ENCODE results near the gene TRIP4. TPM values are rescaled to one million over a fixed set of nuclear protein-coding genes. Genes with fewer than 3 reads are reported as not detected.
A peak's percentile ranks its signal among the peaks of the same experiment; 100 is the strongest.

The TRIP4 gene
- total RNA-seq, 8 experiments from 2014 or later, result 9.6 to 21.9 (median 13.4) TPM

- no peak overlapping the region for H3K27ac ChIP-seq
- ATAC-seq (replicated peaks in 6 of 8), result no peak
- in situ Hi-C loops (cut with MboI; ENCODE audit: low pct_unique_long_range_greater_than_20kb in 2 of 9, low sequenced_read_pairs in 9 of 9, unreplicated experiment in 9 of 9), result no loop called here
- 25 to 100% (median 81%) methylated on average over 1 to 3 of the region's 3 CpGs; no CpG with 5 or more reads in 1 of the 10 experiments for WGBS, 10 experiments
- H3K4me3 ChIP-seq, result no peak overlapping the region
- H3K4me1 ChIP-seq (replicated peaks in 1 of 2), result peaks cover 56 to 60% of the 10 kb centered on the region in 2 donors
Measured at GRCh38 chr15:64459066-64459781, 71.6 kb downstream of the TRIP4 start.

- Histone ChIP-seq H3K4me3 (peak within 1 kb of the TSS; percentile 60 to 93 (median 77)), H3K27ac (peak within 1 kb of the TSS; percentile 85 to 89), H3K4me1 (replicated peaks in 1 of 2) (peaks cover 54 to 60% of the 10 kb centered on the region in 2 donors)
- WGBS, 10 experiments, result 0 to 24% (median 0%) methylated on average over 4 to 5 of the region's 45 CpGs; no CpG with 5 or more reads in 7 of the 10 experiments
- in situ Hi-C loops (cut with MboI; ENCODE audit: low pct_unique_long_range_greater_than_20kb in 2 of 9, low sequenced_read_pairs in 9 of 9, unreplicated experiment in 9 of 9), result no loop called here
- peak; percentile 74 to 83 (median 77) for ATAC-seq (replicated peaks in 6 of 8)
Measured at GRCh38 chr15:64460206-64460723, 72.6 kb downstream of the TRIP4 start, which contains the start of gene ZNF609. ZNF609 (plus strand) TSS chr15:64460578; CDS start chr15:64499420, 38,842 bp downstream.

- H3K4me3 ChIP-seq, result peak overlapping the region; percentile 60 to 93 (median 77)
- peak overlapping the region; percentile 85 to 89 for H3K27ac ChIP-seq
- H3K4me1 ChIP-seq (replicated peaks in 1 of 2), result peaks cover 46 to 52% of the 10 kb centered on the region in 2 donors
- in situ Hi-C loops (cut with MboI; ENCODE audit: low pct_unique_long_range_greater_than_20kb in 2 of 9, low sequenced_read_pairs in 9 of 9, unreplicated experiment in 9 of 9), result no loop called here
- peak; percentile 49 to 72 (median 54) for ATAC-seq (replicated peaks in 6 of 8)
- WGBS, 10 experiments, result 0% methylated on average over 1 to 3 of the region's 56 CpGs; no CpG with 5 or more reads in 3 of the 10 experiments
Measured at GRCh38 chr15:64460724-64461720, 73.4 kb downstream of the TRIP4 start.

DNA sequence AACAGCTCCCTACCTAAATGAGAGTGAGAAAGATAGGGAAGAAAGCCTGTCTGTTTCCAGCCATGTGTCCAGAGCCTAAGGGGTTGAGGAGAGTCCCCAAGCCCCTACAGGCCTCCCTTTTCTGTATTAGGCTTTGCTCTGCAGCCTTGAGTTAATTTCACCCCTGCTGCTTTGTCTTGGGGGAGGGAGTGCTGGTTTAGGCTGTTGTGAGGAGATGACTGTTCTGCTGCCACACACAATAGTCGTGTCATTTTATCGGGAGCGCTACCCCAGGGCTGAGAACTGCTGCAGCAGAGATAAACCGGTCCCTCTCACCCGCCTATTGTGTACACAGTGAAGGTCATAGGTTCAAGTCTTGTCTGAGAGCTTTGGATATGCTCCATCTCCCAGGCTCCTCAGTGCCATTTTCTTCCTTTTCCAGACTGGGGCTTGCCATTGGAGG is 74.1 kb downstream of the TRIP4 start:
- Histone ChIP-seq H3K27ac (peak overlapping the region; percentile 85 to 89), H3K4me3 (peak overlapping the region; percentile 60 to 93 (median 77)), H3K4me1 (replicated peaks in 1 of 2) (peaks cover 45 to 51% of the 10 kb centered on the region in 2 donors)
- in situ Hi-C loops (cut with MboI; ENCODE audit: low pct_unique_long_range_greater_than_20kb in 2 of 9, low sequenced_read_pairs in 9 of 9, unreplicated experiment in 9 of 9), result no loop called here
- ATAC-seq (replicated peaks in 6 of 8), result peak; percentile 3 to 48 (median 38)
- WGBS, 10 experiments, result 0 to 20% (median 2%) methylated on average over 1 to 5 of the region's 5 CpGs; no CpG with 5 or more reads in 4 of the 10 experiments

DNA sequence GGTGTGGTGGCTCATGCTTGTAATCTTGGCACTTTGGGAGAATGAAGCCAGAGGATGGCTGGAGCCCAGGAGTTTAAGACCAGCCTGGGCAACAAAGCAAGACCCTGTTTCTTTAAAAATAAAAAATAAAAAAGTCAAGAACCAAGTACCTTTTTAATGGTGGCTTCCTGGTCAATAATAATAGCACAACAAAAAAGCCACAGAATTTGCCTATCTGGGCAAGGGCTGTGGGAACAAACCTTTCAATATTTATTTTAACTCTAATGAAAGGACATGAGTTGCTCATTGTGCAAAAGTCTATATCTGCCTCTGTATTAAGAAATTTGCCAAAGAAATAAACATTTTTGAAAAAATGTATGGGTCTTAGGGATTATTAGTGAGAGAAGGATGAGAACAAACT is 74.9 kb downstream of the TRIP4 start:
- peak overlapping the region; percentile 60 to 93 (median 77) for H3K4me3 ChIP-seq
- peaks cover 44 to 51% of the 10 kb centered on the region in 2 donors for H3K4me1 ChIP-seq (replicated peaks in 1 of 2)
- H3K27ac ChIP-seq, result peak overlapping the region; percentile 85 to 89
- in situ Hi-C loops (cut with MboI; ENCODE audit: low pct_unique_long_range_greater_than_20kb in 2 of 9, low sequenced_read_pairs in 9 of 9, unreplicated experiment in 9 of 9), result no loop called here
- no peak for ATAC-seq (replicated peaks in 6 of 8)

DNA sequence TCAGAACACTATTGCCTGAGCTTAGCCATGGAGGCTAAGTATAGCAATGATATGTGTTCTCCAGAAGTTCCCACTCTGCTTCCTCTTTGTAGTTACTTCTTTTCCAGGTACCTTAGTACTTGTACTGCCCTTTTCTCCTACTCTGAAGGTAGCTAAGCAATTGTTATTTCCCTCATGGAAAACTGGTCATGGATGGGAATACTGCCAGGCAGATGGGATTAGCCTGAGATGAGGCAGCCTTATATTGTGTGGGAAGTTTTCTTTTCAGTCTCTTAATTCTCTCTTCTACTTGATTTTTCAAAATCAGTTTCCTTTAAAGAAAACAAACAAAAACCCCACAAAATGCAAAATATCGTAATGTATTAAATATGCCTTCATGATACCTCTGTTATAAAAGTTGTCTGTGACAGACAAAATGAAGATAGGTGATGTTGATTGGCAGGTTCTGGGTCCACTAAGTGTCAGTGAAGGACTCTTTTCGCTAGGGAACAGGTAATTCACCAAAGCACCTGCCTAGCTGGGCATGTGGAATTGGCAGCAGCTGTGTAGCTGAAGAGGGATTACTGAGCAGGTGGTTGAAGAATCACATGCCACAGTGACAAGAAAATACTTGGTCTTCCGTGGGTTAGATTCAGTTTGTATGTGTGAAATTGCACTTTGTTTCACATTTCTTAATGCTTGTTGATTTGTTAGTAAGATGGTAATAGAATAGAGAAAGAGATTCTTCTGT is 76.8 kb downstream of the TRIP4 start:
- no peak for ATAC-seq (replicated peaks in 6 of 8)
- Histone ChIP-seq H3K4me3 (no peak overlapping the region), H3K27ac (no peak overlapping the region), H3K4me1 (replicated peaks in 1 of 2) (peaks cover 42 to 46% of the 10 kb centered on the region in 2 donors)
- in situ Hi-C loops (cut with MboI; ENCODE audit: low pct_unique_long_range_greater_than_20kb in 2 of 9, low sequenced_read_pairs in 9 of 9, unreplicated experiment in 9 of 9), result no loop called here
- 67 to 100% (median 82%) methylated on average over 1 to 3 of the region's 3 CpGs; no CpG with 5 or more reads in 1 of the 10 experiments for WGBS, 10 experiments

DNA sequence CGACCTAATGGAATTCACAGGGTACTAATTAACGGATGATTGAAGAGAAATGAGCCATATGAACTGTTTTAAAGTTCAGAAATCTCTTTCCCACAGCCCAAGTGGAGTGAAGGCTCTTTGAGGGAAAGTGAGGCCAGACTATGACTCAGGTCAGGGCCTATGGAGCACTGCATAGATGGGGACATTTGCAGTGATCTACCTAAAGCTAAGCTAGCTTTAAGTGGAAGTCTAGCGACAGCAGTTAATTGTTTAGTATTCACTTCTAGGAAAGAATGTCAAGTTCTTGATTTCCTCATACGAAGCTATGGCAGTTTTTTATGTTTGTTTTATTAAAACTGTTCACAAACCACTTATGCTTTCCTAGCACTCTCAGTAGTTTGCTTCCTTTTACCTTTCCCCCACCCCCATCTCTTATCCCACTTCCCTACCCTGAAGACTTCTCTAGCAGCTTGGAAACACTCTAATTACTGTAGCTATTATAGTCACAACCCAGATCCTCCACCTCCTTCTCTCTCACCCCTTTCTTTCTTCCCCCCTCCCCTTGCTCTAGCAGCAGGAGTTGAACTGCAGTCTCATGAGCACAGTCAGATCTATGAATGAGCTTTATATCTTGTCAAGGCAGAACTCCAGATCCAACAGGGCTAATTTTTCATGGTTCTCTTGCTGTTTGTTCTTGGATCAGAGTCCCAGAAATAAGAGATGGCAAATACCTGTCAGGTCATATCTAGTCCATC is 78.9 kb downstream of the TRIP4 start:
- in situ Hi-C loops (cut with MboI; ENCODE audit: low pct_unique_long_range_greater_than_20kb in 2 of 9, low sequenced_read_pairs in 9 of 9, unreplicated experiment in 9 of 9), result no loop called here
- ATAC-seq (replicated peaks in 6 of 8), result peak in 2 of 8 experiments; percentile 14 to 31
- no peak overlapping the region for H3K27ac ChIP-seq
- peaks cover 38 to 43% of the 10 kb centered on the region in 2 donors for H3K4me1 ChIP-seq (replicated peaks in 1 of 2)
- WGBS, 10 experiments, result 20 to 86% (median 73%) methylated on average over 1 to 4 of the region's 4 CpGs; no CpG with 5 or more reads in 1 of the 10 experiments
- H3K4me3 ChIP-seq, result no peak overlapping the region

DNA sequence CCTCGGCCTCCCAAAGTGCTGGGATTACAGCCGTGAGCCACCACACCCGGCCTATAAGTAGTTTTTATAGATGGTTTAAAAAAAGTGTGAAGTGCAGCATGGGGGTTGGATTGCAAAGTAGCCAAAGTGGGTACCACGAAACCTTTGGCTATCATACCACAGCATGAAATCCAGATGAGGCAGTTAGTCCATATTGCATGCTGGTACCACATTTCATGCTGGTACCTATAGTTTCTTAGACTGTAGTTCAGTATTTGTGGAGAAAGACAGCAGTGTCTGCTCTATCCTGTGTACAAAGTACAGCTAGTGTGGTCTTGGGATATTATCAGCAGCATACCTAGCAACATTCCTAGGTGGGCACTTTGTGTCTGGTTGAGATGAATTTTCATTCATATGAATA is 84.5 kb downstream of the TRIP4 start:
- in situ Hi-C loops (cut with MboI; ENCODE audit: low pct_unique_long_range_greater_than_20kb in 2 of 9, low sequenced_read_pairs in 9 of 9, unreplicated experiment in 9 of 9), result no loop called here
- WGBS, 10 experiments, result 90 to 100% (median 100%) methylated on average over 1 to 2 of the region's 4 CpGs; no CpG with 5 or more reads in 5 of the 10 experiments
- Histone ChIP-seq H3K4me1 (replicated peaks in 1 of 2) (peaks cover 0 to 2% of the 10 kb centered on the region in 2 donors), H3K27ac (no peak overlapping the region), H3K4me3 (no peak overlapping the region)
- no peak for ATAC-seq (replicated peaks in 6 of 8)

GRCh38 chr15:64474846-64475245 is 87.2 kb downstream of the TRIP4 start:
- in situ Hi-C loops (cut with MboI; ENCODE audit: low pct_unique_long_range_greater_than_20kb in 2 of 9, low sequenced_read_pairs in 9 of 9, unreplicated experiment in 9 of 9), result no loop called here
- Histone ChIP-seq H3K4me1 (replicated peaks in 1 of 2) (no peaks in the 10 kb centered on the region), H3K4me3 (no peak overlapping the region), H3K27ac (no peak overlapping the region)
- 96 to 100% (median 100%) methylated on average over 1 to 2 of the region's 2 CpGs for WGBS, 10 experiments
- ATAC-seq (replicated peaks in 6 of 8), result no peak

DNA sequence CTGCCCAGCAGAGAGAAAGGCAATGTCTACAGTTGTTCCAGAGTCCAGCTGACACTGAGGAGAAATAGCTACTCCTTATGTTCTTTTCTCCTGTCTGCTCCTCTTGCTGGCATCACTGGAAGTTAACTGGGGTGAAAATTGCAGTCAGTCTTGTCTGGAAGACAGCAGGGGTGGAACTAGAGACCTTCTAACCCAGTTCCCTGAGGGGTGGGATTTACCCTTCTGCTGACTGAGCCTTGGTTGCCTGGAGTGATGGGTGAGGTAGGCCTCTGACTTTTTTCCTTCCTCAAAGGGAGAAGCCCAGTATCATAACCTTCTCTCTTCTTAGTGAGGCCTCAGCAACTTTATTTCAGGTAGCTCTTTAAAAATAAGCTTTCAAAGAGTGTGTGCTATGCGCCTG is 88.9 kb downstream of the TRIP4 start:
- Histone ChIP-seq H3K4me1 (replicated peaks in 1 of 2) (no peaks in the 10 kb centered on the region), H3K4me3 (no peak overlapping the region), H3K27ac (no peak overlapping the region)
- ATAC-seq (replicated peaks in 6 of 8), result peak in 2 of 8 experiments; percentile 34 to 45
- WGBS, 10 experiments, result 80 to 100% (median 94%) methylated on average over 1 of the region's 1 CpG; no CpG with 5 or more reads in 4 of the 10 experiments
- in situ Hi-C loops (cut with MboI; ENCODE audit: low pct_unique_long_range_greater_than_20kb in 2 of 9, low sequenced_read_pairs in 9 of 9, unreplicated experiment in 9 of 9), result no loop called here

GRCh38 chr15:64478863-64479262 is 91.2 kb downstream of the TRIP4 start:
- in situ Hi-C loops (cut with MboI; ENCODE audit: low pct_unique_long_range_greater_than_20kb in 2 of 9, low sequenced_read_pairs in 9 of 9, unreplicated experiment in 9 of 9), result no loop called here
- ATAC-seq (replicated peaks in 6 of 8), result no peak
- Histone ChIP-seq H3K4me1 (replicated peaks in 1 of 2) (no peaks in the 10 kb centered on the region), H3K4me3 (no peak overlapping the region), H3K27ac (no peak overlapping the region)
- WGBS, 10 experiments, result 0 to 100% (median 0%) methylated on average over 1 of the region's 1 CpG; no CpG with 5 or more reads in 2 of the 10 experiments

DNA sequence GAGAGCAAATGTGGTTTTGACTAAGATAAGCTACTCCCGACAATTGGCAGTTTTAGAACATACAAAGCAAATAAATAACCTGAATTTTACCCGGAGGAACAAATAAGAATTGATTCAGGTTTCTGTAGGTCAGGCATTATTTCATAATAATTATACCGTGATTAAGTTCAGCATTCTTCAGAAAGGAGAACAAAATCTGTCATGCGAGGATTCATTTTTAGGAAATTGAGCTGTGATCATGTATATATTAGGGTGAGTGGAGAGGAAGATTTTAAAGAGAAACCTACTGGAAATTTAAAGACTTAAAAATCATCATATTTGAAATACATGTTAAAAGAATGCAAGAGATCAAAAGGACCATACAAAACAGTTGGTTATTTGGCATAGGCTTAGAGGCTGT is 93.3 kb downstream of the TRIP4 start:
- in situ Hi-C loops (cut with MboI; ENCODE audit: low pct_unique_long_range_greater_than_20kb in 2 of 9, low sequenced_read_pairs in 9 of 9, unreplicated experiment in 9 of 9), result no loop called here
- Histone ChIP-seq H3K4me1 (replicated peaks in 1 of 2) (no peaks in the 10 kb centered on the region), H3K4me3 (no peak overlapping the region), H3K27ac (no peak overlapping the region)
- 52 to 100% (median 83%) methylated on average over 1 to 4 of the region's 4 CpGs for WGBS, 10 experiments
- ATAC-seq (replicated peaks in 6 of 8), result no peak

All from motor neuron (in vitro differentiated cells).